Measurements from ENCODE around the gene RASSF6.
"Not testable (repeated sequence)": the region's sequence is repeated elsewhere in the genome, so short reads cannot be mapped to it uniquely, and the experiment has no call there.

The RASSF6 gene

GRCh38 chr4:73620115-73620792 is at the start of gene RASSF6:
RASSF6 (minus strand) TSS chr4:73620436; CDS start chr4:73611795, 8,641 bp downstream.
- no peak for DNase-seq (ENCODE audit: low read depth, low spot score)

- DNase-seq (ENCODE audit: low read depth, low spot score): no peak
Measured at GRCh38 chr4:73669410-73670183, 49.4 kb upstream of the RASSF6 start.

- no peak for DNase-seq (ENCODE audit: low read depth, low spot score)
Measured at GRCh38 chr4:73668782-73669201, 48.6 kb upstream of the RASSF6 start.

- not testable (repeated sequence) for DNase-seq (ENCODE audit: low read depth, low spot score)
Measured at GRCh38 chr4:73665924-73666323, 45.7 kb upstream of the RASSF6 start.

GRCh38 chr4:73664470-73664869 is 44.2 kb upstream of the RASSF6 start:
- DNase-seq (ENCODE audit: low read depth, low spot score): no peak

- DNase-seq (ENCODE audit: low read depth, low spot score): no peak
Measured at GRCh38 chr4:73663576-73663975, 43.3 kb upstream of the RASSF6 start.

GRCh38 chr4:73662709-73663546 is 42.7 kb upstream of the RASSF6 start:
- DNase-seq (ENCODE audit: low read depth, low spot score): no peak

- no peak for DNase-seq (ENCODE audit: low read depth, low spot score)
Measured at GRCh38 chr4:73661646-73662119, 41.4 kb upstream of the RASSF6 start.

GRCh38 chr4:73660808-73661207 is 40.6 kb upstream of the RASSF6 start:
- no peak for DNase-seq (ENCODE audit: low read depth, low spot score)

- DNase-seq (ENCODE audit: low read depth, low spot score): no peak
Measured at GRCh38 chr4:73653695-73654106, 33.5 kb upstream of the RASSF6 start.

GRCh38 chr4:73650250-73650649 is 30.0 kb upstream of the RASSF6 start:
- DNase-seq (ENCODE audit: low read depth, low spot score): no peak

- no peak for DNase-seq (ENCODE audit: low read depth, low spot score)
Measured at GRCh38 chr4:73648478-73648877, 28.2 kb upstream of the RASSF6 start.

GRCh38 chr4:73646117-73646516 is 25.9 kb upstream of the RASSF6 start:
- DNase-seq (ENCODE audit: low read depth, low spot score): no peak

GRCh38 chr4:73631565-73632226 is 11.5 kb upstream of the RASSF6 start:
- DNase-seq (ENCODE audit: low read depth, low spot score): no peak

GRCh38 chr4:73628834-73629233 is 8.6 kb upstream of the RASSF6 start:
- not testable (repeated sequence) for DNase-seq (ENCODE audit: low read depth, low spot score)

- no peak for DNase-seq (ENCODE audit: low read depth, low spot score)
Measured at GRCh38 chr4:73621357-73621756, 1.1 kb upstream of the RASSF6 start.

- DNase-seq (ENCODE audit: low read depth, low spot score): no peak
Measured at GRCh38 chr4:73619346-73619745, 890 bp downstream of the RASSF6 start.

GRCh38 chr4:73617256-73617655 is 3.0 kb downstream of the RASSF6 start:
- DNase-seq (ENCODE audit: low read depth, low spot score): no peak

GRCh38 chr4:73615613-73616012 is 4.6 kb downstream of the RASSF6 start:
- DNase-seq (ENCODE audit: low read depth, low spot score): no peak

GRCh38 chr4:73614311-73614867 is 5.8 kb downstream of the RASSF6 start:
- no peak for DNase-seq (ENCODE audit: low read depth, low spot score)

GRCh38 chr4:73613130-73613529 is 7.1 kb downstream of the RASSF6 start:
- no peak for DNase-seq (ENCODE audit: low read depth, low spot score)

All from activated naive CD8-positive, alpha-beta T cell treated with anti-CD3 and anti-CD28 coated beads, Interleukin-2, amount 50 U/mL, for 16 hours (primary cell).